ENCODE measurements around the gene EFNB1. TPM values are rescaled to one million over a fixed set of nuclear protein-coding genes. Genes with fewer than 3 reads are reported as not detected.

EFNB1 gene
- total RNA-seq, 2 donors from 2014 or later: 23.7 to 42.4 TPM

GRCh38 chrX:68826113-68826980 is 2.5 kb upstream of the EFNB1 start:
- Histone ChIP-seq H3K27ac (no peak overlapping the region), H3K36me3 (no peaks in the 10 kb centered on the region), H3K4me3 (no peak overlapping the region), H3K4me1 (peaks cover 0 to 11% of the 10 kb centered on the region in 2 donors), H3K27me3 (no peaks in the 10 kb centered on the region), H3K9me3 (no peaks in the 10 kb centered on the region)
- peak; percentile 50 for DNase-seq (ENCODE audit: low spot score)
- TF ChIP-seq CTCF (IDR thresholded peaks at IDR 0.05): no peak

GRCh38 chrX:68827256-68827655 is 1.6 kb upstream of the EFNB1 start:
- DNase-seq (ENCODE audit: low spot score): no peak
- H3K36me3 ChIP-seq: no peaks in the 10 kb centered on the region
- no peaks in the 10 kb centered on the region for H3K9me3 ChIP-seq
- no peaks in the 10 kb centered on the region for H3K27me3 ChIP-seq
- no peak for TF ChIP-seq CTCF (IDR thresholded peaks at IDR 0.05)
- no peak overlapping the region for H3K4me3 ChIP-seq
- H3K27ac ChIP-seq: no peak overlapping the region
- peaks cover 0 to 21% of the 10 kb centered on the region in 2 donors for H3K4me1 ChIP-seq

- DNase-seq (ENCODE audit: low spot score): peak; percentile 93
These were observed 785 bp upstream of the EFNB1 start for GRCh38 chrX:68827848-68828624.

DNA sequence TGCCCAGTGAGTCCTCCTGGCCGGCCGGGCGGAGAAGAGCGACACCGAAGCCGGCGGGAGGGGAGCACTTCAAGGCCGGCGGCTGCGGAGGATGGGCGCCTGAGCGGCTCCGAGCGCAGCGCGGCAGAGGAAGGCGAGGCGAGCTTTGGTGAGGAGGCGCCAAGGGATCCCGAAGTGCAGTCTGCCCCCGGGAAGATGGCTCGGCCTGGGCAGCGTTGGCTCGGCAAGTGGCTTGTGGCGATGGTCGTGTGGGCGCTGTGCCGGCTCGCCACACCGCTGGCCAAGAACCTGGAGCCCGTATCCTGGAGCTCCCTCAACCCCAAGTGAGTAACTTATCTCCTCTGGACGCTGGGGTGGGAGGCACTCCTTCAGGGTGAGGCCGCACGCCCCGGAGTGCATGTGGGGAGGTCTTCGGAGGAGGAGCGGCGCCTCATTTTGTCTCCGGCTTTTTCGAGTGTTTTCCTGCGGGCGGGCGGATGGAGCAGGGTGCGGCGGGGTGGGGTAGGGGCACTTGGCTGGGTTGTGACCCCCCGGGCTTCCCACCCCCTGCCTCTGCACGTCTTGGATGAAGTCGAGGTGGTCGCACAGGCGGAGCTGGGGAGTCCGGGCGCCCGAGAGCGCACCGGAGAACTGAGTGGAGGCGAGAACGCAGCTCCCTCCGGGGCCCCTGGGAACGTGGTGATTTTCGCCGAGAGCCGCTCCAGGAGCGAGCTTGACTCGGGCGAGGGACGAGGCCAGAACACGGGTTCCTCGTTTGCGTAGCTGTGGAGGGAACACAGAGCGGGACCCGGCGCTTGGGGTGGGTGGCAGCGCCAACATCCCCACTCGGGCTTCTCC is 979 bp downstream of the EFNB1 start:
- peak; percentile 56 for DNase-seq (ENCODE audit: low spot score)
- no peaks in the 10 kb centered on the region for H3K27me3 ChIP-seq
- H3K4me1 ChIP-seq: peaks cover 0 to 22% of the 10 kb centered on the region in 2 donors
- peak overlapping the region; percentile 64 to 74 for H3K4me3 ChIP-seq
- TF ChIP-seq CTCF (IDR thresholded peaks at IDR 0.05): no peak
- no peaks in the 10 kb centered on the region for H3K9me3 ChIP-seq
- peak overlapping the region; percentile 81 to 87 for H3K27ac ChIP-seq
- H3K36me3 ChIP-seq: no peaks in the 10 kb centered on the region

More at GRCh38 chrX:68827848-68828624, 785 bp upstream of the EFNB1 start:
- Histone ChIP-seq H3K4me1 (peaks cover 0 to 22% of the 10 kb centered on the region in 2 donors), H3K27ac (peak overlapping the region; percentile 70 to 72), H3K27me3 (no peaks in the 10 kb centered on the region), H3K9me3 (no peaks in the 10 kb centered on the region), H3K36me3 (no peaks in the 10 kb centered on the region), H3K4me3 (peak overlapping the region; percentile 12 to 74)
- peak; percentile 81 to 90 for TF ChIP-seq CTCF (IDR thresholded peaks at IDR 0.05)
